ENCODE results near the gene PBX4. TPM values are rescaled to one million over a fixed set of nuclear protein-coding genes. Genes with fewer than 3 reads are reported as not detected.

Gene PBX4
- total and polyA plus RNA-seq, 2 donors (not counting 1 experiment from before 2014, with no cell fraction given), result 11.7 TPM

DNA sequence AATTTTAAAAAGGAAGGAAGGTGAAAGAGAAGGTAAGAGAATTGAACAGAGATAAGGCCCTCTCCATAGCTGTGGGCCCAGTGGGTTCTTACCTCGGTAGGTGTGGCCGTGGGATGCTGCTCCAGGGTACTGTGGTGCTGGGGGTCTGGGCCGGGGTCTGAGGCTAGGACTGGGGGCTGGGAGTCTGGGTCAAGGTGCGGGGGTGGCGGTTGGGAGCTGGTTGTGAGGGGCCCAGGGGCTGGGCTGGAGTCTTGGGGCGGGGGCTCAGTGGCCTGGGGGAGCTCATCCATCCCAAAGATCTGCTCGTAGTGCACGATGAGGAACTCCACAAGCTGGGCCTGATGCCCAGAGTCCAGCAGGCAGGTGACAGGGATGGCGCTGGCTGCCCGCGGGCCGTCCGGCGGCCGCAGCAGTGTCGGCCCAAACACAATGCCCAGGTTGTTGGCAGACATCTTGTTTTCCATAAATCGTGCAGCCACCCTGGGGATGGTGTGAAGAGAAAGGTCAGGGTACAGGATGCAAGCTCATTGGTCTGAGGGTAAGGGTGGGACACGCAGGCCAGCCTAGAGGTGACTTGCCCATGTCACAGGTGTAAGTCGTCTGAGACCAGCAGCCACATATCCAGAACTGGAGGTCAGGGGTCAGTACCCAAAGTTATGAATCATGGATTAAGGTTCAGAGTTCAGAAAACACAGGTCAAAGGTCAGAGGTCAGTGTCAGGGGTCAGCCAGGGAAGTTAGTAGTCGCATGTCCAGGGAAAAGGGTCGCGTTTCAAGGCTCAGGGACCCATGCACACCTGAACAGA, 15.4 kb upstream of the PBX4 start:
- Histone ChIP-seq H4K20me1 (ENCODE audit: control insufficient read depth, insufficient read depth, low read length, poor library complexity, severe bottlenecking) (peaks cover 38% of the 10 kb centered on the region), H3K36me3 (replicated peaks in 1 of 2; ENCODE audit: control extremely low read depth in 1 of 2, control insufficient read depth in 1 of 2, extremely low read depth in 1 of 2, insufficient read depth in 2 of 2, low read length in 1 of 2) (peaks cover 0 to 72% of the 10 kb centered on the region in 2 experiments), H3K79me2 (ENCODE audit: control insufficient read depth, insufficient read depth, low read length) (peaks cover 19% of the 10 kb centered on the region), H3K27me3 (replicated peaks in 1 of 4; ENCODE audit: control extremely low read depth in 1 of 4, control insufficient read depth in 3 of 4, insufficient read depth in 4 of 4, low read length in 3 of 4) (no peaks in the 10 kb centered on the region), H3K9ac (ENCODE audit: low read length) (no peak overlapping the region), H3K9me3 (ENCODE audit: control extremely low read depth in 1 of 3, control insufficient read depth in 2 of 3, insufficient read depth in 1 of 3, low read length in 2 of 3) (peaks cover 0 to 5% (median 0%) of the 10 kb centered on the region in 3 donors), H3K27ac (ENCODE audit: low read length in 2 of 2) (no peak overlapping the region), H3K4me3 (ENCODE audit: control extremely low read depth in 1 of 5, extremely low read depth in 1 of 5, insufficient read depth in 1 of 5, low read depth in 2 of 5, low read length in 4 of 5) (no peak overlapping the region), H3K4me2 (replicated peaks; ENCODE audit: low read depth, low read length, poor library complexity, severe bottlenecking) (no peak overlapping the region), H2AFZ (ENCODE audit: insufficient read depth, low read depth, low read length, poor library complexity, severe bottlenecking) (no peak overlapping the region), H3K4me1 (ENCODE audit: control insufficient read depth in 2 of 2, insufficient read depth in 2 of 2, low read length in 2 of 2) (peaks cover 0 to 6% of the 10 kb centered on the region in 2 donors)
- no peak for DNase-seq
- Mint-ChIP-seq H3K27ac (peak overlapping the region; percentile 20), H3K9me3 (ENCODE audit: insufficient read depth) (no peaks in the 10 kb centered on the region), H3K4me1 (peaks cover 3% of the 10 kb centered on the region), H3K4me3 (no peak overlapping the region), H3K27me3 (no peaks in the 10 kb centered on the region)
- no peak for TF ChIP-seq EZH2 (IDR thresholded peaks at IDR 0.05; ENCODE audit: borderline replicate concordance, insufficient read depth, low read depth, low read length, poor library complexity, severe bottlenecking)
- TF ChIP-seq, protein P1, sequence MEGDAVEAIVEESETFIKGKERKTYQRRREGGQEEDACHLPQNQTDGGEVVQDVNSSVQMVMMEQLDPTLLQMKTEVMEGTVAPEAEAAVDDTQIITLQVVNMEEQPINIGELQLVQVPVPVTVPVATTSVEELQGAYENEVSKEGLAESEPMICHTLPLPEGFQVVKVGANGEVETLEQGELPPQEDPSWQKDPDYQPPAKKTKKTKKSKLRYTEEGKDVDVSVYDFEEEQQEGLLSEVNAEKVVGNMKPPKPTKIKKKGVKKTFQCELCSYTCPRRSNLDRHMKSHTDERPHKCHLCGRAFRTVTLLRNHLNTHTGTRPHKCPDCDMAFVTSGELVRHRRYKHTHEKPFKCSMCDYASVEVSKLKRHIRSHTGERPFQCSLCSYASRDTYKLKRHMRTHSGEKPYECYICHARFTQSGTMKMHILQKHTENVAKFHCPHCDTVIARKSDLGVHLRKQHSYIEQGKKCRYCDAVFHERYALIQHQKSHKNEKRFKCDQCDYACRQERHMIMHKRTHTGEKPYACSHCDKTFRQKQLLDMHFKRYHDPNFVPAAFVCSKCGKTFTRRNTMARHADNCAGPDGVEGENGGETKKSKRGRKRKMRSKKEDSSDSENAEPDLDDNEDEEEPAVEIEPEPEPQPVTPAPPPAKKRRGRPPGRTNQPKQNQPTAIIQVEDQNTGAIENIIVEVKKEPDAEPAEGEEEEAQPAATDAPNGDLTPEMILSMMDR (IDR thresholded peaks at IDR 0.05), result no peak
- CTCF ChIA-PET, result interaction anchor here (1.3 kb wide), 1 partner anchor 102 kb away, joined by 3 read pairs; no protein-coding TSS in a partner anchor
- POLR2A ChIA-PET, result interaction anchor here (0.6 kb wide), 3 partner anchors 26 to 785 kb away, joined by 4 to 10 read pairs (median 5); no protein-coding TSS in a partner anchor
- 96% methylated on average over 19 of the region's 22 CpGs for WGBS (ENCODE audit: insufficient coverage)
- intact Hi-C loops (cut with micrococcal nuclease), result no loop called here
- no peak for ATAC-seq (ENCODE audit: low read depth)

DNA sequence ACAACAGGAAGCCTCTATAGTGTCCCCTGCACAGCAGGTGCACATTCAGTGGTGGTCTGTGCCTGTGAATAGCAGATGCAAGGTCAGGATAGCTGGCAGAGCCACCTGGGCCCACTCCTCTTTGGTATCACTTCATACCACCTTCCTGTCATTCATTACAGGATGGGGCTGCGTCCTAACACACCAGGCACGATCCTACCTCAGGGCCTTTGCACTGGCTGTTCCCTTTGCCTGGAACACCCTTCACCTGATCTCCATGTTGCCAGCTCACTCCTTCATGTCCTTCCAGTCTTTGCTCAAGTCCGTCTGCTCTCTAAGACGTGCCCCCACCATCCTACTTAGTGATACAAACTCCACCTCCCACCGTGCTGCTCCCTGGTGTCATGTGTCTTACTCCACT, 14.2 kb upstream of the PBX4 start:
- peaks cover 29% of the 10 kb centered on the region for H4K20me1 ChIP-seq (ENCODE audit: control insufficient read depth, insufficient read depth, low read length, poor library complexity, severe bottlenecking)
- peaks cover 11% of the 10 kb centered on the region for H3K79me2 ChIP-seq (ENCODE audit: control insufficient read depth, insufficient read depth, low read length)
- H3K4me2 ChIP-seq (replicated peaks; ENCODE audit: low read depth, low read length, poor library complexity, severe bottlenecking), result no peak overlapping the region
- H3K4me3 Mint-ChIP-seq, result no peak overlapping the region
- TF ChIP-seq, protein P1 (IDR thresholded peaks at IDR 0.05), result no peak
- no peak for TF ChIP-seq EZH2 (IDR thresholded peaks at IDR 0.05; ENCODE audit: borderline replicate concordance, insufficient read depth, low read depth, low read length, poor library complexity, severe bottlenecking)
- H3K9ac ChIP-seq (ENCODE audit: low read length), result no peak overlapping the region
- ChIA-PET CTCF (no interaction called here), POLR2A (no interaction called here)
- no peak overlapping the region for H3K4me3 ChIP-seq (ENCODE audit: control extremely low read depth in 1 of 5, extremely low read depth in 1 of 5, insufficient read depth in 1 of 5, low read depth in 2 of 5, low read length in 4 of 5)
- no peaks in the 10 kb centered on the region for H3K9me3 Mint-ChIP-seq (ENCODE audit: insufficient read depth)
- WGBS (ENCODE audit: insufficient coverage), result 93% methylated on average over 5 of the region's 5 CpGs
- peaks cover 0 to 63% of the 10 kb centered on the region in 2 experiments for H3K36me3 ChIP-seq (replicated peaks in 1 of 2; ENCODE audit: control extremely low read depth in 1 of 2, control insufficient read depth in 1 of 2, extremely low read depth in 1 of 2, insufficient read depth in 2 of 2, low read length in 1 of 2)
- intact Hi-C loops (cut with micrococcal nuclease), result no loop called here
- no peak overlapping the region for H2AFZ ChIP-seq (ENCODE audit: insufficient read depth, low read depth, low read length, poor library complexity, severe bottlenecking)
- DNase-seq (no peak), ATAC-seq (ENCODE audit: low read depth) (no peak)
- H3K27ac ChIP-seq (ENCODE audit: low read length in 2 of 2), result no peak overlapping the region
- H3K27me3 ChIP-seq (replicated peaks in 1 of 4; ENCODE audit: control extremely low read depth in 1 of 4, control insufficient read depth in 3 of 4, insufficient read depth in 4 of 4, low read length in 3 of 4), result no peaks in the 10 kb centered on the region
- H3K27ac Mint-ChIP-seq, result no peak overlapping the region
- peaks cover 6% of the 10 kb centered on the region for H3K4me1 Mint-ChIP-seq
- H3K9me3 ChIP-seq (ENCODE audit: control extremely low read depth in 1 of 3, control insufficient read depth in 2 of 3, insufficient read depth in 1 of 3, low read length in 2 of 3), result peaks cover 0 to 4% (median 0%) of the 10 kb centered on the region in 3 donors
- no peaks in the 10 kb centered on the region for H3K27me3 Mint-ChIP-seq
- peaks cover 0 to 12% of the 10 kb centered on the region in 2 donors for H3K4me1 ChIP-seq (ENCODE audit: control insufficient read depth in 2 of 2, insufficient read depth in 2 of 2, low read length in 2 of 2)
